HG03139 (cell line): ENCODE data around the gene RPP38.

Source experiments
- ATAC-seq: cut with Tn5 transposase; IDR thresholded peaks from one replicate; pipeline ENCODE4 v1.9.1; 2021; ENCODE audit not compliant: unreplicated experiment

Gene RPP38

GRCh38 chr10:15149042-15149771, 52.1 kb downstream of the RPP38 start:
- ATAC-seq, result no peak

GRCh38 chr10:15150563-15150962, 53.4 kb downstream of the RPP38 start:
- ATAC-seq, result no peak

GRCh38 chr10:15152556-15152955, 55.4 kb downstream of the RPP38 start:
- no peak for ATAC-seq
